Endothelial cell of umbilical vein (primary cell): ENCODE data around the gene TMTC4. TPM values are rescaled to one million over a fixed set of nuclear protein-coding genes. Genes with fewer than 3 reads are reported as not detected.

Source experiments
- BruUV-seq: library from RNA; stranded (reverse); fragments of 400-500 nt; replicated peaks from 2 replicates; lab custom pipeline; 2021; lab: Mats Ljungman, UMichigan
- CTCF ChIA-PET: fragments of 300-600, 350-600 bp; sonication (Branson Sonifier 250); formaldehyde crosslinking; loops from one replicate; lab custom pipeline; 2021; ENCODE audit warnings: antibody characterized with exemption, inconsistent platforms; lab: Charles Lee
- POLR2A ChIA-PET: fragments of 300-600, 350-600 bp; sonication (Branson Sonifier 250); formaldehyde crosslinking; loops from one replicate; lab custom pipeline; 2021; ENCODE audit warnings: antibody characterized with exemption, inconsistent platforms; lab: Charles Lee
- DNase-seq: peaks from one replicate; pipeline ENCODE4 v3.0.0-alpha.2; 2011; ENCODE audit warnings: low read depth, low spot score
- FAIRE-seq: peaks from 2 replicates; lab custom pipeline; 2011; peaks lifted over from hg19 to GRCh38; lab: Jason Lieb, UNC
- H2AFZ ChIP-seq: 2 replicates; pipeline ENCODE4 v1.6.0; 2012; ENCODE audit warnings: low read depth, low read length, control low read depth, inconsistent platforms
- H3K27ac ChIP-seq: 2 replicates; pipeline ENCODE4 v1.5.1; 2011; ENCODE audit warnings: low read depth, mild to moderate bottlenecking, control low read depth, low read length, moderate library complexity; ENCODE audit not compliant: insufficient read depth
- H3K27me3 ChIP-seq, 2 experiments: 2 replicates each; pipeline versions ENCODE4 v1.6.0 to v1.6.1; 2011; ENCODE audit warnings: low read length in 2 of 2, mixed read lengths in 1 of 2; ENCODE audit not compliant: control insufficient read depth in 2 of 2, insufficient read depth in 2 of 2
- H3K36me3 ChIP-seq, 2 experiments: 2 replicates in 1 of 2; 3 replicates in 1 of 2; pipeline ENCODE4 v1.5.1; 2011; ENCODE audit warnings: low read length in 2 of 2, mild to moderate bottlenecking in 1 of 2, moderate library complexity in 1 of 2; ENCODE audit not compliant: control insufficient read depth in 2 of 2, insufficient read depth in 2 of 2; ENCODE audit errors: extremely low read depth in 1 of 2
- H3K4me1 ChIP-seq: 3 replicates; pipeline ENCODE4 v1.5.1; 2011; ENCODE audit warnings: mild to moderate bottlenecking, low read length; ENCODE audit not compliant: control insufficient read depth, insufficient read depth; ENCODE audit errors: extremely low read depth
- H3K4me2 ChIP-seq: 2 replicates; pipeline ENCODE4 v1.6.1; 2011; ENCODE audit warnings: low read length, control low read depth, mixed read lengths; ENCODE audit not compliant: insufficient read depth
- H3K4me3 ChIP-seq, 3 experiments: fragments of 200-600 bp in 1 of 3; sonication (generic), shearing (Covaris generic) in 1 of 3; replicated peaks in 1 of 3; 2 replicates each; pipeline ENCODE4 v1.5.1; 2011 to 2016; ENCODE audit warnings: control low read depth in 3 of 3, low read length in 3 of 3, mild to moderate bottlenecking in 2 of 3, inconsistent platforms in 1 of 3, low read depth in 1 of 3, moderate library complexity in 1 of 3; ENCODE audit not compliant: insufficient read depth in 1 of 3
- H3K79me2 ChIP-seq: 2 replicates; pipeline ENCODE4 v1.6.0; 2012; ENCODE audit warnings: low read length, inconsistent platforms; ENCODE audit not compliant: control insufficient read depth, insufficient read depth
- H3K9ac ChIP-seq: replicated peaks from 2 replicates; pipeline ENCODE3; 2011; ENCODE audit warnings: low read length, control low read depth; ENCODE audit not compliant: insufficient read depth; ENCODE audit errors: extremely low read depth
- H3K9me1 ChIP-seq: replicated peaks from 3 replicates; pipeline ENCODE4 v1.6.0; 2011; ENCODE audit warnings: mild to moderate bottlenecking, low read length; ENCODE audit not compliant: control insufficient read depth, insufficient read depth; ENCODE audit errors: extremely low read depth
- H3K9me3 ChIP-seq: replicated peaks from 2 replicates; pipeline ENCODE4 v1.5.1; 2012; ENCODE audit warnings: low read length, inconsistent platforms; ENCODE audit not compliant: control insufficient read depth, insufficient read depth
- H4K20me1 ChIP-seq: replicated peaks from 2 replicates; pipeline ENCODE3; 2011; ENCODE audit warnings: mild to moderate bottlenecking, low read length; ENCODE audit not compliant: control insufficient read depth, insufficient read depth; ENCODE audit errors: extremely low read depth
- EZH2 ChIP-seq: IDR thresholded peaks from 2 replicates; pipeline ENCODE4 v1.6.1; 2012; ENCODE audit warnings: borderline replicate concordance, low read depth, mild to moderate bottlenecking, moderate library complexity, low read length, inconsistent platforms; ENCODE audit not compliant: severe bottlenecking
- FOS ChIP-seq: IDR thresholded peaks from 2 replicates; pipeline ENCODE4 v1.6.1; 2011; ENCODE audit warnings: mild to moderate bottlenecking, low read length, moderate library complexity, borderline replicate concordance; ENCODE audit not compliant: insufficient read depth
- GATA2 ChIP-seq: IDR thresholded peaks from 2 replicates; pipeline ENCODE4 v1.7.0; 2011; ENCODE audit warnings: low read depth, mild to moderate bottlenecking, moderate library complexity, mixed read lengths, low read length; ENCODE audit not compliant: insufficient read length, insufficient read depth
- JUN ChIP-seq: IDR thresholded peaks from 2 replicates; pipeline ENCODE4 v1.6.1; 2011; ENCODE audit warnings: borderline replicate concordance, low read depth; ENCODE audit not compliant: insufficient read length, insufficient read depth
- MYC ChIP-seq: IDR thresholded peaks from one replicate; pipeline ENCODE4 v1.6.1; 2011; ENCODE audit warnings: mild to moderate bottlenecking, low read depth, low read length
- POLR2A ChIP-seq: IDR thresholded peaks from 2 replicates; pipeline ENCODE4 v1.6.1; 2012; ENCODE audit warnings: low read depth, mild to moderate bottlenecking, control low read depth, low read length
- POLR2AphosphoS5 ChIP-seq: IDR thresholded peaks from 2 replicates; pipeline ENCODE4 v1.6.1; 2012; ENCODE audit warnings: low read depth, mild to moderate bottlenecking, control low read depth, low read length, moderate library complexity; ENCODE audit not compliant: insufficient read depth
- dilution Hi-C: fragments of 300-500 bp; cut with MboI; formaldehyde crosslinking; loops from one replicate; pipeline ENCODE4 v1.15.0; 2019; ENCODE audit warnings: low sequenced_read_pairs; ENCODE audit not compliant: extremely low pct_ligation_motif_present
- intact Hi-C: fragments of 100-400 bp; cut with micrococcal nuclease; formaldehyde crosslinking; loops from one replicate; pipeline ENCODE4 v1.10.0; 2022
- polyA plus RNA-seq, 4 experiments: library from polyadenylated mRNA; depleted of rRNA in 3 of 4; stranded (reverse) in 3 of 4; unstranded in 1 of 4; fragments of >200 nt; gene quantifications; 2 replicates each; pipeline versions ENCODE4 v1.2.1 to v1.2.3, GENCODE V29; 2011 to 2012; ENCODE audit warnings: missing spikeins in 1 of 4
- total RNA-seq: library from RNA; stranded (reverse); gene quantifications from 2 replicates; pipeline ENCODE4 v1.2.3, GENCODE V29; 2021
- TF ChIP-seq, protein P1 (sequence below): IDR thresholded peaks from 2 replicates; pipeline ENCODE4 v1.6.1; 2011; ENCODE audit not compliant: insufficient read depth, insufficient read length
- TF ChIP-seq, protein P2 (sequence below), 2 donors: IDR thresholded peaks; 1 replicate in 1 of 2; 2 replicates in 1 of 2; pipeline ENCODE4 v1.5.1; 2011; ENCODE audit warnings: low read length in 2 of 2, mild to moderate bottlenecking in 2 of 2, moderate library complexity in 2 of 2, control low read depth in 1 of 2, inconsistent platforms in 1 of 2, low read depth in 1 of 2; ENCODE audit not compliant: insufficient read depth in 1 of 2; ENCODE audit errors: extremely low read depth in 1 of 2

TMTC4 gene
- total and polyA plus RNA-seq, 2 donors (not counting 3 experiments of a cell fraction or from before 2014, with no cell fraction given) = 24.6 to 31.9 TPM

DNA sequence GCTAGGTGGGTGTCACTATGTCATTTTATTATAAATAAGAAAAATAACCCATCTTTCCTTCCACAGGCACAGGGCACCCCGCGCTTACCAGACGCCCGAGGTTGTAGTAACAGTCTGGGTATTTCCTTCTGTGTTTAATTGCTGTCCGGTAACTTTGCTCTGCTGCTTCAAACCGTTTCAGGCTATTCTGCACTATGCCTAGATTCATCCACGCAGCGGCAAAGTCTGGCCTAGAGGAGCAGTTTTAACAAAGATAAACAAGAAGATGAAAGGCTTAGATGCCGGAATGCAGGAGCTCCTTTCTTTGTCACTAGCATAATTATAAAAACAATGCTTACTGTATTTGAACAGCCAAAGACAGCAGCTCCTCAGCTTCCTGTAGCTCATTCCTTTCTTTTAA lies 49.1 kb downstream of the TMTC4 start:
- H3K36me3 ChIP-seq = peaks cover 3 to 10% of the 10 kb centered on the region in 2 experiments
- no peaks in the 10 kb centered on the region for H3K79me2 ChIP-seq
- intact Hi-C loops (no loop called here), dilution Hi-C loops (no loop called here)
- ChIA-PET POLR2A (no interaction called here), CTCF (interaction anchor here (1.4 to 2.6 kb wide), 5 partner anchors 13 to 53 kb away, joined by 4 to 21 read pairs (median 5); no protein-coding TSS in a partner anchor)
- no peak overlapping the region for H3K9ac ChIP-seq
- H3K4me1 ChIP-seq = peaks cover 5% of the 10 kb centered on the region
- no peak overlapping the region for H3K4me2 ChIP-seq
- no peaks in the 10 kb centered on the region for H4K20me1 ChIP-seq
- TF ChIP-seq JUN = no peak
- no peak for TF ChIP-seq GATA2
- no peak for TF ChIP-seq EZH2
- TF ChIP-seq POLR2A = no peak
- no peak for TF ChIP-seq POLR2AphosphoS5
- TF ChIP-seq, protein P1, sequence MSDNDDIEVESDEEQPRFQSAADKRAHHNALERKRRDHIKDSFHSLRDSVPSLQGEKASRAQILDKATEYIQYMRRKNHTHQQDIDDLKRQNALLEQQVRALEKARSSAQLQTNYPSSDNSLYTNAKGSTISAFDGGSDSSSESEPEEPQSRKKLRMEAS = no peak
- no peak for TF ChIP-seq FOS
- TF ChIP-seq, protein P2, sequence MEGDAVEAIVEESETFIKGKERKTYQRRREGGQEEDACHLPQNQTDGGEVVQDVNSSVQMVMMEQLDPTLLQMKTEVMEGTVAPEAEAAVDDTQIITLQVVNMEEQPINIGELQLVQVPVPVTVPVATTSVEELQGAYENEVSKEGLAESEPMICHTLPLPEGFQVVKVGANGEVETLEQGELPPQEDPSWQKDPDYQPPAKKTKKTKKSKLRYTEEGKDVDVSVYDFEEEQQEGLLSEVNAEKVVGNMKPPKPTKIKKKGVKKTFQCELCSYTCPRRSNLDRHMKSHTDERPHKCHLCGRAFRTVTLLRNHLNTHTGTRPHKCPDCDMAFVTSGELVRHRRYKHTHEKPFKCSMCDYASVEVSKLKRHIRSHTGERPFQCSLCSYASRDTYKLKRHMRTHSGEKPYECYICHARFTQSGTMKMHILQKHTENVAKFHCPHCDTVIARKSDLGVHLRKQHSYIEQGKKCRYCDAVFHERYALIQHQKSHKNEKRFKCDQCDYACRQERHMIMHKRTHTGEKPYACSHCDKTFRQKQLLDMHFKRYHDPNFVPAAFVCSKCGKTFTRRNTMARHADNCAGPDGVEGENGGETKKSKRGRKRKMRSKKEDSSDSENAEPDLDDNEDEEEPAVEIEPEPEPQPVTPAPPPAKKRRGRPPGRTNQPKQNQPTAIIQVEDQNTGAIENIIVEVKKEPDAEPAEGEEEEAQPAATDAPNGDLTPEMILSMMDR (IDR thresholded peaks at IDR 0.05; ENCODE audit: extremely low read depth in 1 of 2, insufficient read depth in 1 of 2, low read depth in 1 of 2, low read length in 2 of 2) = no peak
- TF ChIP-seq MYC = no peak
- FAIRE-seq (peak; percentile 82), DNase-seq (peak; percentile 12)
- H2AFZ ChIP-seq = no peak overlapping the region
- H3K4me3 ChIP-seq = no peak overlapping the region
- H3K9me3 ChIP-seq = no peaks in the 10 kb centered on the region
- no peak overlapping the region for H3K27ac ChIP-seq
- no peaks in the 10 kb centered on the region for H3K9me1 ChIP-seq
- no peaks in the 10 kb centered on the region for H3K27me3 ChIP-seq
- no TSS peak for BruUV-seq
